ENCODE measurements around the gene PHF13.

Gene PHF13

DNA sequence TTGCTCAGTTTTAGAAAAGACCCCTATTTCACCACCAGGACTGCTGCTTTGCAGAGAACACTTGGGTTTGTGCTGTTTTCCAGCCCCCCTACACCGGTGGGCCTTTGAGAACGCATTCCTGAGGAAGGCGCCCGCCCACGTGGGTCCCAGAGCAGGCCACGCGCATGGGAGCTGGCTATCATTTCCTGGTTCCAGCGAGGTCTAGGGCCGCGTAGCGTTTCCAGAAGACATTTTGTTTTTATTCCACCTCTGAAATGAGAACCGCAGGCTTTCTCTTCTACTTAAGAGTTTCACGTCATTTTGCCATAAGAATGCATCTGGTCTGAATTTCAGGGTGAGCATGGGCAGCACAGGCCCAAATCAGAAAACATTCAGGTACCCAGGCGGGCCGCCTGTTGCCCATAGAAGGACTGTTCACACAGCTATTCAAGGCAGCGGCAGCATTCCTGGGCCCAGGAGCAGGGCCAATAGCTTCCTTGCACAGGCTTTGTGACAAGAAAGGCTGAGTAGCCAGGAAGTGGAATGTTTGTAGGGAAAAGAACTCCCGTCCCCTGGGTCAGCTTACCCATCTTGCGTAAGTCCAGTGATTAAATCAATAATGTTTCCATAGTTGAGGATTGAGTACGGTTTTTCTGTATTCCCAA lies 9.5 kb upstream of the PHF13 start:
- DNase-seq = peak; percentile 89 to 94

DNA sequence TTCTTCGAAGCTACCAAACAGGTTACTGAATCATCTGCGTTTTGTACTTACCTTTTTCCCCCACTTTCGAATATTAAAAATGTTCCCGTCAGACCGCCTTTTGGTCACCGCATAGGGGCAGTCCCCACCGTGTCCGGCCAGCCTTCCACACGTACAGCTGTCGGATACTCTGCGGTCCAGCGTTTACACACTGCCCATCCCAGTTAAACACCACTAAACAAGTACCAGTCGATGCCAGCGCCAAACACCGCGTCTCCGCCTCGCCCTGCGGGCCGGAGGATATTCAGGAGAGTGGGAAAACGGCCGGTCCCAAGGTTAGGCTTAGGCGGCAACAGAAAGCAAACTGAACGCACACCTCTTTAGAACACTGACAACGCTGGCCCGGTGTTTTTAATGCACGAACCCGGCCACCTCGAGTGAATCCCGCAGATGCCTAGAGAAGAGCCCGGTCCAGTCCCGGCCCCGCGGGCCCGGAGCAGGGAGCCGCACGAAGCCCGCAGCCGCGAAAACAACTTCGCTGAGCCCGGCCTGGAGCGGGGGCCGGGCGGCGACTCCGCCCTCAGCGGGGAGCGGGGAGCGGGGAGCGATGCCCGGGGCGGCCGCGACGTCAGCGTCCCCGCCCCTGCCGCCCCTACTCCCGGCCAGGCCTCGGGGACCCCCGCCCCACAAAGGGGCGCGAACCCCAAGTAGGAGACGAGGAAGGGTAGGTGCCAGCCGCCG lies 730 bp upstream of the PHF13 start:
- H3K9me3 ChIP-seq = no peaks in the 10 kb centered on the region
- H3K27ac ChIP-seq = peak overlapping the region; percentile 92 to 98
- H3K27me3 ChIP-seq = no peaks in the 10 kb centered on the region
- TF ChIP-seq, protein P1, sequence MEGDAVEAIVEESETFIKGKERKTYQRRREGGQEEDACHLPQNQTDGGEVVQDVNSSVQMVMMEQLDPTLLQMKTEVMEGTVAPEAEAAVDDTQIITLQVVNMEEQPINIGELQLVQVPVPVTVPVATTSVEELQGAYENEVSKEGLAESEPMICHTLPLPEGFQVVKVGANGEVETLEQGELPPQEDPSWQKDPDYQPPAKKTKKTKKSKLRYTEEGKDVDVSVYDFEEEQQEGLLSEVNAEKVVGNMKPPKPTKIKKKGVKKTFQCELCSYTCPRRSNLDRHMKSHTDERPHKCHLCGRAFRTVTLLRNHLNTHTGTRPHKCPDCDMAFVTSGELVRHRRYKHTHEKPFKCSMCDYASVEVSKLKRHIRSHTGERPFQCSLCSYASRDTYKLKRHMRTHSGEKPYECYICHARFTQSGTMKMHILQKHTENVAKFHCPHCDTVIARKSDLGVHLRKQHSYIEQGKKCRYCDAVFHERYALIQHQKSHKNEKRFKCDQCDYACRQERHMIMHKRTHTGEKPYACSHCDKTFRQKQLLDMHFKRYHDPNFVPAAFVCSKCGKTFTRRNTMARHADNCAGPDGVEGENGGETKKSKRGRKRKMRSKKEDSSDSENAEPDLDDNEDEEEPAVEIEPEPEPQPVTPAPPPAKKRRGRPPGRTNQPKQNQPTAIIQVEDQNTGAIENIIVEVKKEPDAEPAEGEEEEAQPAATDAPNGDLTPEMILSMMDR (IDR thresholded peaks at IDR 0.05) = no peak
- H3K4me1 ChIP-seq = peaks cover 0 to 57% (median 23%) of the 10 kb centered on the region in 4 donors
- H3K4me3 ChIP-seq = peak overlapping the region; percentile 95 to 100
- intact Hi-C loops (cut with DNase I; ENCODE audit: low total_unique reads) = no loop called here
- peak; percentile 46 to 80 for DNase-seq
- peaks cover 0 to 7% (median 0%) of the 10 kb centered on the region in 3 donors for H3K36me3 ChIP-seq

More for the DNA sequence above, 9.5 kb upstream of the PHF13 start:
- intact Hi-C loops (cut with DNase I; ENCODE audit: low total_unique reads) = loop anchor here (5.0 kb wide), 1 partner anchor 33 kb away; no protein-coding TSS in a partner anchor
- Histone ChIP-seq H3K4me1 (peaks cover 0 to 70% (median 33%) of the 10 kb centered on the region in 4 donors), H3K9me3 (no peaks in the 10 kb centered on the region), H3K4me3 (peak overlapping the region; percentile 95 to 98), H3K36me3 (peaks cover 4 to 9% (median 6%) of the 10 kb centered on the region in 3 donors), H3K27me3 (no peaks in the 10 kb centered on the region), H3K27ac (peak overlapping the region; percentile 98 to 99)
- TF ChIP-seq, protein P1 (IDR thresholded peaks at IDR 0.05) = peak in 1 of 2 experiments; percentile 34

- Histone ChIP-seq H3K9me3 (no peaks in the 10 kb centered on the region), H3K27ac (peak overlapping the region; percentile 98 to 99), H3K4me1 (peaks cover 0 to 44% (median 22%) of the 10 kb centered on the region in 4 donors), H3K36me3 (peaks cover 0 to 17% (median 8%) of the 10 kb centered on the region in 3 donors), H3K4me3 (peak overlapping the region; percentile 95 to 100), H3K27me3 (no peaks in the 10 kb centered on the region)
- intact Hi-C loops (cut with DNase I; ENCODE audit: low total_unique reads) = no loop called here
- TF ChIP-seq, protein P1 (IDR thresholded peaks at IDR 0.05) = no peak
- peak; percentile 59 to 79 for DNase-seq
These were observed 743 bp downstream of the PHF13 start for GRCh38 chr1:6614019-6614928.

DNA sequence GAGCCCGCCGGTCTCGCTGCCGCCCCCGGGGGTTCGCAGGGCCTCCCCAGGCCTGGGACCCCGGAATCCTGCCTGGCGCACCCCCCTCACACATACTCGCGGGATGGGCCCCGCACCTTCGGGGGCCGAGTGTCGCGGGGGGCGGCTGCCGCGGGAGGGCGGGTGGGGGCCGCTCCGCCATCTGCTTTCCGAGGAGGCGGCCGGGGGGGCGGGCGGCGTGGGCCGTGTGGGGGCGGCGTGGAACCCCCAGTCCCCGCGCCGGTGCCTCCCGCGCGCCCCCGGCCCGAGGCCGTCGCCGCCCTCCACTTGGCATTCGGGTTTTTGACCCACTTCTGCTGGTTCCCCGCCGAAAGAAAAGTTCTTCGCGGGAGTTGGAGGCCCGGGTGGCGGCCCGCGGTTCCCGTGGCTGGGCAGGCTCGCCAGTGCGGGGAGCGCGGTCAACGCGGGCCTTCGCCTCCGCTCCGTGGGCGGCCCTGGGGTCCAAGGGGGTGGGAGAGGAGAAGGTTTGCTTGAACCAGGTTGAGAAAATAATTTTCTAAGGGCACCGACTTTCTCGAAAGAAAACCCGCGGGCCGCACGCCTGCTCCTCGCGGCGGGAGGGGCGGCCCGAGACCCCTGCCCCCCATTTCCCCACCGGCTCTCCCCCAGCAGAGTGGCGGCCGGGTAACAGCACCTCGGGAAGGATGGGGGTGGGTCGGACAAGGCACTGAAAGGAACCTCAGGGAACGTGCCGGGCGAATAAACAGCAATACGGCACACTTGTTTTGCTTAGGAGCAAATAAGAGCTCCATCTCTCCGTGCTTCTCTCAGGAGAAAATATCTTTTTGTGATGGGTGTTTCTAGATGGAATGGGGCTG lies 1.6 kb downstream of the PHF13 start:
- no peaks in the 10 kb centered on the region for H3K9me3 ChIP-seq
- peak overlapping the region; percentile 98 to 99 for H3K27ac ChIP-seq
- H3K27me3 ChIP-seq = no peaks in the 10 kb centered on the region
- H3K4me3 ChIP-seq = peak overlapping the region; percentile 95 to 100
- TF ChIP-seq, protein P1 (IDR thresholded peaks at IDR 0.05) = no peak
- intact Hi-C loops (cut with DNase I; ENCODE audit: low total_unique reads) = no loop called here
- H3K36me3 ChIP-seq = peaks cover 8 to 26% (median 17%) of the 10 kb centered on the region in 3 donors
- H3K4me1 ChIP-seq = peaks cover 0 to 35% (median 18%) of the 10 kb centered on the region in 4 donors
- no peak for DNase-seq

Measured in tibial artery (tissue), 4 donors.